PFSK-1 (cell line): ENCODE measurements around the gene S100A13.

Experiments
- FOXP2 ChIP-seq: optimal IDR thresholded peaks from 2 replicates; pipeline ENCODE3; 2011; ENCODE audit warnings: borderline replicate concordance, control low read depth, inconsistent platforms; ENCODE audit not compliant: insufficient read depth; ENCODE audit errors: extremely low read length, extremely low read depth
- POLR2AphosphoS5 ChIP-seq: IDR thresholded peaks from 2 replicates; pipeline ENCODE4 v1.6.1; 2012; ENCODE audit warnings: low read depth, mild to moderate bottlenecking, control low read depth, low read length, moderate library complexity
- REST ChIP-seq, 2 experiments: IDR thresholded peaks; 2 replicates each; pipeline versions ENCODE4 v1.6.1 to v1.8.0; 2011 to 2012; ENCODE audit warnings: low read depth in 2 of 2, low read length in 2 of 2, control low read depth in 1 of 2, inconsistent platforms in 1 of 2, mild to moderate bottlenecking in 1 of 2, moderate library complexity in 1 of 2; ENCODE audit not compliant: insufficient read depth in 1 of 2
- SIN3A ChIP-seq: IDR thresholded peaks from 2 replicates; pipeline ENCODE4 v1.6.1; 2012; ENCODE audit warnings: mild to moderate bottlenecking, low read length, moderate library complexity, borderline replicate concordance; ENCODE audit not compliant: insufficient read depth
- TAF1 ChIP-seq: IDR thresholded peaks from 2 replicates; pipeline ENCODE4 v1.6.1; 2012; ENCODE audit warnings: low read length, control low read depth, borderline replicate concordance; ENCODE audit not compliant: insufficient read depth

Gene S100A13

GRCh38 chr1:153642161-153642560 is 14.9 kb upstream of the S100A13 start:
- TF ChIP-seq FOXP2 (no peak), POLR2AphosphoS5 (no peak), TAF1 (no peak), REST (IDR thresholded peaks at IDR 0.05; ENCODE audit: insufficient read depth in 1 of 2, low read depth in 2 of 2, low read length in 2 of 2) (no peak)

DNA sequence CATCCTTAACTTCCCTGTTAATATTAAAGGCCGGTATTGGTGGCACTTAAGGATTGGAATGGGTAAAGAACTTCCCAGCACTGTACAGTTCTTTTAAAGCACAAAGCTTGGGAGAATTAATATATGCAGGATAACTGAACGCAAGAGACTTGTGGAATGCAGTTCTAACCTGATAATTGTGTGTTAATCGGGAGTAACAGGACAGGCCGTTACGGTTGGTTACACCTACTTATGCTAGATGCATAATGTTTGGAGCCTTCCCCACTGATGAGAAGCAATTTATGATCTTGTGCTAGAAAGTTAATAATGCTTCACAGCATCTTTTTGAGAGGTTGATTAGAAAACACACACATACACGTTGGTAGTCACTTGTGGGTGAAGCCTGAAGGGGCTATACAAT is 13.6 kb upstream of the S100A13 start:
- TF ChIP-seq FOXP2 (no peak), REST (IDR thresholded peaks at IDR 0.05; ENCODE audit: insufficient read depth in 1 of 2, low read depth in 2 of 2, low read length in 2 of 2) (no peak), TAF1 (no peak), SIN3A (no peak), POLR2AphosphoS5 (no peak; the same call in 1 of the 2 replicates)

DNA sequence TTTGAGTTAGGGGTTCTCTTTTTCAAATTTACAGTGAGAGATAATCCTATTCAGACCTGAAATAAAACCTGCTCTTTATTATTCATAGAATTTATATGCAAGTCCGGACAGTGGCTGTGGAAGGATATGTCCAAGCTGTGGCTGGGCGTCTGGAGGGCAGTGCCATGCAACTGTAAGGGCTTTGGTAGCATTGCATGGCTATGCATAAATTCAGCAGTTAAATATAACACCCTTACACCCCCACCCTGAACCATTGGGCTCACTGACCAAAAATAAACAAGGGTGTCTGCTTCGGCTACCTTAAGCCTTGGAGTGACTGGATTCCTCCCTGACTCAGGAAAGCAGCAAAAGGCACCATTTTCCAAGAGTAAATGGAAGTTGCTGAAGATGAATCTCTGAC is 12.0 kb upstream of the S100A13 start:
- TF ChIP-seq TAF1 = no peak
- TF ChIP-seq SIN3A = no peak
- no peak for TF ChIP-seq FOXP2
- TF ChIP-seq REST (IDR thresholded peaks at IDR 0.05; ENCODE audit: insufficient read depth in 1 of 2, low read depth in 2 of 2, low read length in 2 of 2) = no peak

- TF ChIP-seq REST (IDR thresholded peaks at IDR 0.05; ENCODE audit: insufficient read depth in 1 of 2, low read depth in 2 of 2, low read length in 2 of 2) = no peak
- TF ChIP-seq FOXP2 = no peak
- TF ChIP-seq TAF1 = no peak
- no peak for TF ChIP-seq POLR2AphosphoS5
- no peak for TF ChIP-seq SIN3A
These were observed 11.0 kb upstream of the S100A13 start for GRCh38 chr1:153638261-153638660.

- TF ChIP-seq FOXP2 = no peak
- no peak for TF ChIP-seq POLR2AphosphoS5
- TF ChIP-seq REST (IDR thresholded peaks at IDR 0.05; ENCODE audit: insufficient read depth in 1 of 2, low read depth in 2 of 2, low read length in 2 of 2) = no peak
- TF ChIP-seq SIN3A = no peak
- no peak for TF ChIP-seq TAF1
These were observed 9.0 kb upstream of the S100A13 start for GRCh38 chr1:153636312-153636711.
